HEK293 (cell line): ENCODE results near the gene ATP10A.

ENCODE experiments used
- CTCF ChIA-PET: fragments of 350-600 bp; formaldehyde crosslinking; extraction: SDS; loops from one replicate; lab custom pipeline; 2021; ENCODE audit warnings: antibody characterized with exemption; lab: Yijun Ruan, JAX
- POLR2A ChIA-PET: fragments of 300-600 bp; formaldehyde crosslinking; extraction: SDS; loops from one replicate; lab custom pipeline; 2020; ENCODE audit warnings: antibody characterized with exemption, inconsistent platforms; lab: Yijun Ruan, JAX
- H3K27ac ChIP-seq: fragments of 200-500 bp; sonication (Bioruptor generic); 2 replicates; pipeline ENCODE4 v1.5.1; 2014; ENCODE audit warnings: low read depth, low read length, control low read depth, inconsistent platforms; ENCODE audit errors: extremely low read depth
- H3K36me3 ChIP-seq, 2 experiments: fragments of 200-500 bp in 1 of 2; sonication (Bioruptor generic) in 1 of 2; 1 replicate in 1 of 2; 2 replicates in 1 of 2; pipeline ENCODE4 v1.5.1; 2014 to 2017; ENCODE audit warnings: inconsistent platforms in 2 of 2, low read length in 2 of 2; ENCODE audit not compliant: control insufficient read depth in 2 of 2, insufficient read depth in 1 of 2
- H3K4me1 ChIP-seq: fragments of 200-500 bp; sonication (Bioruptor generic); 2 replicates; pipeline ENCODE4 v1.5.1; 2014; ENCODE audit warnings: mild to moderate bottlenecking, low read length, inconsistent platforms; ENCODE audit not compliant: control insufficient read depth, insufficient read depth
- H3K4me3 ChIP-seq: 2 replicates; pipeline ENCODE4 v1.5.1; 2011; ENCODE audit warnings: low read depth, mild to moderate bottlenecking, control low read depth, low read length, moderate library complexity
- H3K9me3 ChIP-seq: fragments of 200-500 bp; sonication (Bioruptor generic); 2 replicates; pipeline ENCODE4 v1.5.1; 2014; ENCODE audit warnings: low read depth, low read length, inconsistent platforms; ENCODE audit not compliant: control insufficient read depth, insufficient read depth
- BCL11B ChIP-seq: fragments of 450-650 bp; formaldehyde crosslinking; IDR thresholded peaks from 2 replicates; pipeline ENCODE4 v1.5.1; 2016; ENCODE audit warnings: low read depth, missing biosample characterization, missing genetic modification characterization
- FEZF1 ChIP-seq: fragments of 450-650 bp; formaldehyde crosslinking; IDR thresholded peaks from 2 replicates; pipeline ENCODE4 v1.5.1; 2016; ENCODE audit warnings: missing biosample characterization, missing genetic modification characterization
- KLF16 ChIP-seq: fragments of 450-650 bp; formaldehyde crosslinking; IDR thresholded peaks from 2 replicates; pipeline ENCODE4 v1.5.1; 2017; ENCODE audit warnings: missing biosample characterization, missing genetic modification characterization
- SETDB1 ChIP-seq: IDR thresholded peaks from one replicate; pipeline ENCODE4 v1.6.1; 2017; ENCODE audit warnings: mild to moderate bottlenecking, low read length, moderate library complexity, mixed read lengths; ENCODE audit not compliant: insufficient read length
- ZIC2 ChIP-seq: fragments of 450-650 bp; formaldehyde crosslinking; IDR thresholded peaks from 2 replicates; pipeline ENCODE4 v1.5.1; 2016; ENCODE audit warnings: missing biosample characterization, missing genetic modification characterization
- ZNF133 ChIP-seq: fragments of 450-650 bp; formaldehyde crosslinking; IDR thresholded peaks from 2 replicates; pipeline ENCODE4 v1.5.1; 2016; ENCODE audit warnings: missing biosample characterization, missing genetic modification characterization
- ZNF174 ChIP-seq: fragments of 450-650 bp; formaldehyde crosslinking; IDR thresholded peaks from 2 replicates; pipeline ENCODE4 v1.5.0; 2017; ENCODE audit warnings: missing biosample characterization, mild to moderate bottlenecking, missing genetic modification characterization
- ZNF19 ChIP-seq: fragments of 450-650 bp; formaldehyde crosslinking; IDR thresholded peaks from 2 replicates; pipeline ENCODE4; 2016; ENCODE audit warnings: missing biosample characterization, missing genetic modification characterization, low read depth
- ZNF23 ChIP-seq: fragments of 450-650 bp; formaldehyde crosslinking; IDR thresholded peaks from 2 replicates; pipeline ENCODE4 v1.5.1; 2016; ENCODE audit warnings: missing biosample characterization, missing genetic modification characterization, borderline replicate concordance
- ZNF426 ChIP-seq: fragments of 450-650 bp; formaldehyde crosslinking; IDR thresholded peaks from 2 replicates; pipeline ENCODE4 v1.5.1; 2017; ENCODE audit warnings: missing biosample characterization, missing genetic modification characterization, mild to moderate bottlenecking, inconsistent platforms, moderate library complexity
- ZNF501 ChIP-seq: fragments of 450-650 bp; formaldehyde crosslinking; IDR thresholded peaks from 2 replicates; pipeline ENCODE4 v1.5.1; 2016; ENCODE audit warnings: missing biosample characterization, missing genetic modification characterization
- ZNF792 ChIP-seq: fragments of 450-650 bp; formaldehyde crosslinking; IDR thresholded peaks from 2 replicates; pipeline ENCODE4 v1.5.1; 2016; ENCODE audit warnings: missing biosample characterization, missing genetic modification characterization
- TF ChIP-seq, protein P1 (sequence below): fragments of 450-650 bp; formaldehyde crosslinking; IDR thresholded peaks from 2 replicates; pipeline ENCODE4 v1.5.1; 2016; ENCODE audit warnings: missing biosample characterization, missing genetic modification characterization, borderline replicate concordance
- TF ChIP-seq, protein P2 (sequence below): fragments of 450-650 bp; formaldehyde crosslinking; IDR thresholded peaks from 2 replicates; pipeline ENCODE4 v1.5.1; 2016; ENCODE audit warnings: missing biosample characterization, missing genetic modification characterization
- TF ChIP-seq, protein P3 (sequence below): fragments of 450-650 bp; formaldehyde crosslinking; IDR thresholded peaks from 2 replicates; pipeline ENCODE4 v1.5.1; 2017; ENCODE audit warnings: missing biosample characterization, missing genetic modification characterization
- TF ChIP-seq, protein P4 (sequence below): fragments of 450-650 bp; formaldehyde crosslinking; IDR thresholded peaks from 2 replicates; pipeline ENCODE4 v1.5.1; 2017; ENCODE audit warnings: missing biosample characterization, missing genetic modification characterization
- TF ChIP-seq, protein P5 (sequence below): fragments of 450-650 bp; formaldehyde crosslinking; IDR thresholded peaks from 2 replicates; pipeline ENCODE4 v1.5.1; 2016; ENCODE audit warnings: missing biosample characterization, missing genetic modification characterization

Gene ATP10A

DNA sequence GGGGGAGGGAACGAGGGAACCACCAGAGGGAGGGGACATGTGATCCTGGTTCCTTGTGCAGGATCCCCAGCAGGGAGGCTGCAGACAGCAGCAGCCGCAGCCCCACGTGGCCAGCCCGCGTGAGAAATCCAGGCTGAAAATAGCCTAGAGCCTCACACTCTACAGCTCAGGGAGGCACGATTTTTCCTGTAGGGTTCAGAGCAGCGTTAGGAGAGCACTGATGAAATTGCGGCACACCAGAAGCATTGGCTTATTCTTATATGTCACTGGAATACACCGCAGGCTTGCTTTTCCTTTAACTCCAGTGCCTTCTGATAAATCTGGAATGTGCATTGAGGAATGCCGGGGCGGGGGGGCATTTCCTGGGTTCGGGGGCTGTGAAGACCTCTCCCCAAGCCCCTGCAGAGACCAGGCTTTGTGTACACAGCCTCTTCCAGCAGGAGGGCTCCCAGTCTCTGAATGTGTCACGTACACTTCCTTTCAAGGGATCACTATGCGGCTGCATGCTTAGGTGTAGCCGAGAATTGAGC, 193.0 kb downstream of the ATP10A start (continued):
- TF ChIP-seq ZIC2 (tag by site-specific recombination) (peak; percentile 55), ZNF426 (tag by site-specific recombination) (no peak)

DNA sequence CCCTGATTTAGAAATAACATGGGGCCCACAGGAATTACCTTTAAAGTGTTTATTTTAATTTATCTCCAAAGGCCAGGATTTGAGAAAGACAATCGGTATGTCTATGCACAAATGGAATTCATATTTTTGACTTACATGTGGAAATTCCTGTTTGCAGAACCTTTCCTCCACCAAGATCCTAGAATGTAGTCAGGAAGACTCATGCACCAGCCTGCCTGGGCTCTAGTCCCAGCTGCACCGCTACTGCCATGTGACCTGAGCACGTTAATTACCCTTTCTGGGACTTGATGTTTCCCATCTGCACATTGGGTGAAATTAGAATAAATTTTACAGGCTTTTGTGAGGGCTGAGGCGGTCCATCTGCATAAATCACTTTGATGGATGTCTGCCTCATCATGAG, 194.2 kb downstream of the ATP10A start:
- H3K4me1 ChIP-seq, result 0 out of 2 replicates have a peak, but pooled peaks cover 9% of the 10 kb centered on the region
- H3K4me3 ChIP-seq, result no peak overlapping the region
- CTCF ChIA-PET, result interaction anchor here (0.7 kb wide), 1 partner anchor 150 kb away, joined by 3 read pairs; no protein-coding TSS in a partner anchor
- POLR2A ChIA-PET, result no interaction called here
- no peaks in the 10 kb centered on the region for H3K36me3 ChIP-seq
- H3K27ac ChIP-seq, result no peak overlapping the region
- no peaks in the 10 kb centered on the region for H3K9me3 ChIP-seq
- no peak for TF ChIP-seq ZNF792 (tag by site-specific recombination)
- no peak for TF ChIP-seq ZNF23 (tag by site-specific recombination)

DNA sequence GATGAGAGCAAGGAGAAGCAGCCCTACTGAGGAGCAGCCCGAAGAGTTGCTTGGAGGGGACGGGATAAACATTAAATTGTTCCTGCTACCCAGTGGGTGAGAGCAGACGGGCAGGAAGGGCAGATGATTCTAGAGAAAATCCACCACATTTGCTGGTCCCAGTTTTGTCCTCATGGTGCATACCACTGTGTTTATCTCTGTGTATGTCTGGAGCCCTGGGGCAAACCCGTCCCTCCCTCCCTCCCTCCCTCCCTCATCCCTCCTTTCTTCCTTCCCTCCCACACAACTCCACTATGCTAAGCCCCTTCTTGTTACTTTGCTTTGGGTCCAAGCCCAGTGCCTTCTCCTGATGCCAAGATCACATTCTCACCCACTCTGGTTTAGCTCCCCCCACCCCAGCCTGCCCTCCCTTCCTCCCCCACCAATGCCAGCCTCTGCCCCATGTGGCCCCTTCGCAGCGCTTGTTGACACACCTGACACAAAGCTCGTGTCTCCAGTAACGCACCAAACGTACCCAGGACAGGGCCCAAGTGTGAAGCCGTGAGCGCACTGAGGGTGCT, 194.8 kb downstream of the ATP10A start:
- H3K36me3 ChIP-seq, result no peaks in the 10 kb centered on the region
- H3K27ac ChIP-seq, result no peak overlapping the region
- TF ChIP-seq, protein P1, sequence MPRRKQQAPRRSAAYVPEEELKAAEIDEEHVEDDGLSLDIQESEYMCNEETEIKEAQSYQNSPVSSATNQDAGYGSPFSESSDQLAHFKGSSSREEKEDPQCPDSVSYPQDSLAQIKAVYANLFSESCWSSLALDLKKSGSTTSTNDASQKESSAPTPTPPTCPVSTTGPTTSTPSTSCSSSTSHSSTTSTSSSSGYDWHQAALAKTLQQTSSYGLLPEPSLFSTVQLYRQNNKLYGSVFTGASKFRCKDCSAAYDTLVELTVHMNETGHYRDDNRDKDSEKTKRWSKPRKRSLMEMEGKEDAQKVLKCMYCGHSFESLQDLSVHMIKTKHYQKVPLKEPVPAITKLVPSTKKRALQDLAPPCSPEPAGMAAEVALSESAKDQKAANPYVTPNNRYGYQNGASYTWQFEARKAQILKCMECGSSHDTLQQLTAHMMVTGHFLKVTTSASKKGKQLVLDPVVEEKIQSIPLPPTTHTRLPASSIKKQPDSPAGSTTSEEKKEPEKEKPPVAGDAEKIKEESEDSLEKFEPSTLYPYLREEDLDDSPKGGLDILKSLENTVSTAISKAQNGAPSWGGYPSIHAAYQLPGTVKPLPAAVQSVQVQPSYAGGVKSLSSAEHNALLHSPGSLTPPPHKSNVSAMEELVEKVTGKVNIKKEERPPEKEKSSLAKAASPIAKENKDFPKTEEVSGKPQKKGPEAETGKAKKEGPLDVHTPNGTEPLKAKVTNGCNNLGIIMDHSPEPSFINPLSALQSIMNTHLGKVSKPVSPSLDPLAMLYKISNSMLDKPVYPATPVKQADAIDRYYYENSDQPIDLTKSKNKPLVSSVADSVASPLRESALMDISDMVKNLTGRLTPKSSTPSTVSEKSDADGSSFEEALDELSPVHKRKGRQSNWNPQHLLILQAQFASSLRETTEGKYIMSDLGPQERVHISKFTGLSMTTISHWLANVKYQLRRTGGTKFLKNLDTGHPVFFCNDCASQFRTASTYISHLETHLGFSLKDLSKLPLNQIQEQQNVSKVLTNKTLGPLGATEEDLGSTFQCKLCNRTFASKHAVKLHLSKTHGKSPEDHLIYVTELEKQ, result no peak
- TF ChIP-seq, protein P2, sequence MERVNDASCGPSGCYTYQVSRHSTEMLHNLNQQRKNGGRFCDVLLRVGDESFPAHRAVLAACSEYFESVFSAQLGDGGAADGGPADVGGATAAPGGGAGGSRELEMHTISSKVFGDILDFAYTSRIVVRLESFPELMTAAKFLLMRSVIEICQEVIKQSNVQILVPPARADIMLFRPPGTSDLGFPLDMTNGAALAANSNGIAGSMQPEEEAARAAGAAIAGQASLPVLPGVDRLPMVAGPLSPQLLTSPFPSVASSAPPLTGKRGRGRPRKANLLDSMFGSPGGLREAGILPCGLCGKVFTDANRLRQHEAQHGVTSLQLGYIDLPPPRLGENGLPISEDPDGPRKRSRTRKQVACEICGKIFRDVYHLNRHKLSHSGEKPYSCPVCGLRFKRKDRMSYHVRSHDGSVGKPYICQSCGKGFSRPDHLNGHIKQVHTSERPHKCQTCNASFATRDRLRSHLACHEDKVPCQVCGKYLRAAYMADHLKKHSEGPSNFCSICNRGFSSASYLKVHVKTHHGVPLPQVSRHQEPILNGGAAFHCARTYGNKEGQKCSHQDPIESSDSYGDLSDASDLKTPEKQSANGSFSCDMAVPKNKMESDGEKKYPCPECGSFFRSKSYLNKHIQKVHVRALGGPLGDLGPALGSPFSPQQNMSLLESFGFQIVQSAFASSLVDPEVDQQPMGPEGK (tag by site-specific recombination), result no peak
- TF ChIP-seq ZNF501 (tag by site-specific recombination), result no peak
- no peak for TF ChIP-seq ZNF19 (tag by site-specific recombination)
- TF ChIP-seq BCL11B (tag by site-specific recombination), result no peak
- TF ChIP-seq, protein P3, sequence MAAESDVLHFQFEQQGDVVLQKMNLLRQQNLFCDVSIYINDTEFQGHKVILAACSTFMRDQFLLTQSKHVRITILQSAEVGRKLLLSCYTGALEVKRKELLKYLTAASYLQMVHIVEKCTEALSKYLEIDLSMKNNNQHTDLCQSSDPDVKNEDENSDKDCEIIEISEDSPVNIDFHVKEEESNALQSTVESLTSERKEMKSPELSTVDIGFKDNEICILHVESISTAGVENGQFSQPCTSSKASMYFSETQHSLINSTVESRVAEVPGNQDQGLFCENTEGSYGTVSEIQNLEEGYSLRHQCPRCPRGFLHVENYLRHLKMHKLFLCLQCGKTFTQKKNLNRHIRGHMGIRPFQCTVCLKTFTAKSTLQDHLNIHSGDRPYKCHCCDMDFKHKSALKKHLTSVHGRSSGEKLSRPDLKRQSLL (tag by site-specific recombination), result no peak
- TF ChIP-seq, protein P4, sequence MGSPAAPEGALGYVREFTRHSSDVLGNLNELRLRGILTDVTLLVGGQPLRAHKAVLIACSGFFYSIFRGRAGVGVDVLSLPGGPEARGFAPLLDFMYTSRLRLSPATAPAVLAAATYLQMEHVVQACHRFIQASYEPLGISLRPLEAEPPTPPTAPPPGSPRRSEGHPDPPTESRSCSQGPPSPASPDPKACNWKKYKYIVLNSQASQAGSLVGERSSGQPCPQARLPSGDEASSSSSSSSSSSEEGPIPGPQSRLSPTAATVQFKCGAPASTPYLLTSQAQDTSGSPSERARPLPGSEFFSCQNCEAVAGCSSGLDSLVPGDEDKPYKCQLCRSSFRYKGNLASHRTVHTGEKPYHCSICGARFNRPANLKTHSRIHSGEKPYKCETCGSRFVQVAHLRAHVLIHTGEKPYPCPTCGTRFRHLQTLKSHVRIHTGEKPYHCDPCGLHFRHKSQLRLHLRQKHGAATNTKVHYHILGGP (tag by site-specific recombination), result no peak
- TF ChIP-seq, protein P5, sequence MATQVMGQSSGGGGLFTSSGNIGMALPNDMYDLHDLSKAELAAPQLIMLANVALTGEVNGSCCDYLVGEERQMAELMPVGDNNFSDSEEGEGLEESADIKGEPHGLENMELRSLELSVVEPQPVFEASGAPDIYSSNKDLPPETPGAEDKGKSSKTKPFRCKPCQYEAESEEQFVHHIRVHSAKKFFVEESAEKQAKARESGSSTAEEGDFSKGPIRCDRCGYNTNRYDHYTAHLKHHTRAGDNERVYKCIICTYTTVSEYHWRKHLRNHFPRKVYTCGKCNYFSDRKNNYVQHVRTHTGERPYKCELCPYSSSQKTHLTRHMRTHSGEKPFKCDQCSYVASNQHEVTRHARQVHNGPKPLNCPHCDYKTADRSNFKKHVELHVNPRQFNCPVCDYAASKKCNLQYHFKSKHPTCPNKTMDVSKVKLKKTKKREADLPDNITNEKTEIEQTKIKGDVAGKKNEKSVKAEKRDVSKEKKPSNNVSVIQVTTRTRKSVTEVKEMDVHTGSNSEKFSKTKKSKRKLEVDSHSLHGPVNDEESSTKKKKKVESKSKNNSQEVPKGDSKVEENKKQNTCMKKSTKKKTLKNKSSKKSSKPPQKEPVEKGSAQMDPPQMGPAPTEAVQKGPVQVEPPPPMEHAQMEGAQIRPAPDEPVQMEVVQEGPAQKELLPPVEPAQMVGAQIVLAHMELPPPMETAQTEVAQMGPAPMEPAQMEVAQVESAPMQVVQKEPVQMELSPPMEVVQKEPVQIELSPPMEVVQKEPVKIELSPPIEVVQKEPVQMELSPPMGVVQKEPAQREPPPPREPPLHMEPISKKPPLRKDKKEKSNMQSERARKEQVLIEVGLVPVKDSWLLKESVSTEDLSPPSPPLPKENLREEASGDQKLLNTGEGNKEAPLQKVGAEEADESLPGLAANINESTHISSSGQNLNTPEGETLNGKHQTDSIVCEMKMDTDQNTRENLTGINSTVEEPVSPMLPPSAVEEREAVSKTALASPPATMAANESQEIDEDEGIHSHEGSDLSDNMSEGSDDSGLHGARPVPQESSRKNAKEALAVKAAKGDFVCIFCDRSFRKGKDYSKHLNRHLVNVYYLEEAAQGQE (tag by site-specific recombination), result no peak
- no peak for TF ChIP-seq ZNF133
- no peak for TF ChIP-seq KLF16 (tag by site-specific recombination)
- no peak for TF ChIP-seq SETDB1
- TF ChIP-seq FEZF1 (tag by site-specific recombination), result no peak
- TF ChIP-seq ZNF174 (tag by site-specific recombination), result no peak
- H3K4me1 ChIP-seq, result 0 out of 2 replicates have a peak, but pooled peaks cover 9% of the 10 kb centered on the region
- CTCF ChIA-PET, result no interaction called here
- no peaks in the 10 kb centered on the region for H3K9me3 ChIP-seq
- POLR2A ChIA-PET, result no interaction called here
- H3K4me3 ChIP-seq, result no peak overlapping the region
